ENCODE results near the gene CCDC7.
"Not testable (repeated sequence)": the region's sequence is repeated elsewhere in the genome, so short reads cannot be mapped to it uniquely, and the experiment has no call there.

Gene CCDC7
- total RNA-seq, result 20.8 to 117 (median 77.2) reads per million in 9 experiments

GRCh38 chr10:32445740-32446535 is at the start of gene CCDC7:
Gene CCDC7 (plus strand): TSS chr10:32446140. CDS start chr10:32451643, 5,503 bp downstream.
- Mint-ChIP-seq H3K36me3 (ENCODE audit: insufficient read depth) (peaks cover 3% of the 10 kb centered on the region), H3K4me3 (peak within 1 kb of the TSS; percentile 81 to 86), H3K4me1 (ENCODE audit: low read depth in 2 of 2) (peaks cover 10% of the 10 kb centered on the region in 2 donors), H3K27ac (peak within 1 kb of the TSS; percentile 99 to 100), H3K27me3 (peaks cover 0 to 6% of the 10 kb centered on the region in 2 donors), H3K9me3 (no peaks in the 10 kb centered on the region)
- DNase-seq (peak; percentile 77 to 85 (median 84)), ATAC-seq (replicated peaks) (peak; percentile 95)

GRCh38 chr10:32397163-32397562 is 48.8 kb upstream of the CCDC7 start:
- not testable (repeated sequence) for H3K27ac Mint-ChIP-seq; H3K36me3 Mint-ChIP-seq (ENCODE audit: insufficient read depth); ATAC-seq (replicated peaks); H3K27me3 Mint-ChIP-seq; H3K9me3 Mint-ChIP-seq; H3K4me1 Mint-ChIP-seq (ENCODE audit: low read depth in 2 of 2); DNase-seq; H3K4me3 Mint-ChIP-seq

GRCh38 chr10:32399720-32400119 is 46.2 kb upstream of the CCDC7 start:
- H3K36me3 Mint-ChIP-seq (ENCODE audit: insufficient read depth); H3K4me3 Mint-ChIP-seq; H3K4me1 Mint-ChIP-seq (ENCODE audit: low read depth in 2 of 2); H3K27ac Mint-ChIP-seq; H3K27me3 Mint-ChIP-seq; H3K9me3 Mint-ChIP-seq; ATAC-seq (replicated peaks); DNase-seq: not testable (repeated sequence)

- DNase-seq (no peak), ATAC-seq (replicated peaks) (no peak)
- Mint-ChIP-seq H3K27me3 (no peaks in the 10 kb centered on the region), H3K4me3 (no peak overlapping the region), H3K4me1 (ENCODE audit: low read depth in 2 of 2) (no peaks in the 10 kb centered on the region), H3K36me3 (ENCODE audit: insufficient read depth) (no peaks in the 10 kb centered on the region), H3K27ac (no peak overlapping the region), H3K9me3 (no peaks in the 10 kb centered on the region)
These were observed 45.0 kb upstream of the CCDC7 start for GRCh38 chr10:32400961-32401360.

GRCh38 chr10:32402499-32402898 is 43.4 kb upstream of the CCDC7 start:
- DNase-seq, result no peak
- Mint-ChIP-seq H3K4me3 (no peak overlapping the region), H3K27me3 (no peaks in the 10 kb centered on the region), H3K9me3 (no peaks in the 10 kb centered on the region), H3K27ac (no peak overlapping the region), H3K36me3 (ENCODE audit: insufficient read depth) (no peaks in the 10 kb centered on the region), H3K4me1 (ENCODE audit: low read depth in 2 of 2) (no peaks in the 10 kb centered on the region)
- ATAC-seq (replicated peaks), result no peak

- Mint-ChIP-seq H3K27me3 (no peaks in the 10 kb centered on the region), H3K9me3 (no peaks in the 10 kb centered on the region), H3K36me3 (ENCODE audit: insufficient read depth) (no peaks in the 10 kb centered on the region), H3K4me3 (no peak overlapping the region), H3K4me1 (ENCODE audit: low read depth in 2 of 2) (no peaks in the 10 kb centered on the region), H3K27ac (no peak overlapping the region)
- ATAC-seq (replicated peaks), result no peak
- no peak for DNase-seq
These were observed 42.8 kb upstream of the CCDC7 start for GRCh38 chr10:32403091-32403490.

GRCh38 chr10:32408690-32409089 is 37.2 kb upstream of the CCDC7 start:
- peaks cover 0 to 5% of the 10 kb centered on the region in 2 donors for H3K4me1 Mint-ChIP-seq (ENCODE audit: low read depth in 2 of 2)
- H3K4me3 Mint-ChIP-seq, result no peak overlapping the region
- no peaks in the 10 kb centered on the region for H3K36me3 Mint-ChIP-seq (ENCODE audit: insufficient read depth)
- H3K27ac Mint-ChIP-seq, result no peak overlapping the region
- H3K27me3 Mint-ChIP-seq, result no peaks in the 10 kb centered on the region
- DNase-seq, result no peak
- ATAC-seq (replicated peaks), result no peak
- no peaks in the 10 kb centered on the region for H3K9me3 Mint-ChIP-seq

- Mint-ChIP-seq H3K4me3 (no peak overlapping the region), H3K9me3 (no peaks in the 10 kb centered on the region), H3K27ac (no peak overlapping the region), H3K36me3 (ENCODE audit: insufficient read depth) (no peaks in the 10 kb centered on the region), H3K27me3 (peaks cover 6 to 7% of the 10 kb centered on the region in 2 donors), H3K4me1 (ENCODE audit: low read depth in 2 of 2) (peaks cover 0 to 6% of the 10 kb centered on the region in 2 donors)
- DNase-seq, result no peak
- no peak for ATAC-seq (replicated peaks)
These were observed 36.2 kb upstream of the CCDC7 start for GRCh38 chr10:32409741-32410140.

- Mint-ChIP-seq H3K9me3 (no peaks in the 10 kb centered on the region), H3K27me3 (peaks cover 6 to 7% of the 10 kb centered on the region in 2 donors), H3K4me1 (ENCODE audit: low read depth in 2 of 2) (peaks cover 0 to 6% of the 10 kb centered on the region in 2 donors), H3K27ac (no peak overlapping the region), H3K36me3 (ENCODE audit: insufficient read depth) (no peaks in the 10 kb centered on the region), H3K4me3 (no peak overlapping the region)
- no peak for ATAC-seq (replicated peaks)
- no peak for DNase-seq
These were observed 35.4 kb upstream of the CCDC7 start for GRCh38 chr10:32410569-32410968.

- no peak for ATAC-seq (replicated peaks)
- H3K4me3 Mint-ChIP-seq, result no peak overlapping the region
- peaks cover 6 to 7% of the 10 kb centered on the region in 2 donors for H3K27me3 Mint-ChIP-seq
- DNase-seq, result no peak
- H3K9me3 Mint-ChIP-seq, result no peaks in the 10 kb centered on the region
- H3K36me3 Mint-ChIP-seq (ENCODE audit: insufficient read depth), result no peaks in the 10 kb centered on the region
- no peak overlapping the region for H3K27ac Mint-ChIP-seq
- peaks cover 0 to 6% of the 10 kb centered on the region in 2 donors for H3K4me1 Mint-ChIP-seq (ENCODE audit: low read depth in 2 of 2)
These were observed 34.0 kb upstream of the CCDC7 start for GRCh38 chr10:32411797-32412498.

GRCh38 chr10:32412499-32412853 is 33.5 kb upstream of the CCDC7 start:
- DNase-seq (no peak), ATAC-seq (replicated peaks) (no peak)
- peaks cover 6 to 7% of the 10 kb centered on the region in 2 donors for H3K27me3 Mint-ChIP-seq
- H3K4me1 Mint-ChIP-seq (ENCODE audit: low read depth in 2 of 2), result peaks cover 0 to 6% of the 10 kb centered on the region in 2 donors
- H3K36me3 Mint-ChIP-seq (ENCODE audit: insufficient read depth), result no peaks in the 10 kb centered on the region
- no peak overlapping the region for H3K27ac Mint-ChIP-seq
- H3K9me3 Mint-ChIP-seq, result no peaks in the 10 kb centered on the region
- H3K4me3 Mint-ChIP-seq, result no peak overlapping the region

GRCh38 chr10:32413513-32413912 is 32.4 kb upstream of the CCDC7 start:
- Mint-ChIP-seq H3K4me3 (peak overlapping the region in 1 of 2 donors; percentile 10), H3K9me3 (no peaks in the 10 kb centered on the region), H3K36me3 (ENCODE audit: insufficient read depth) (no peaks in the 10 kb centered on the region), H3K4me1 (ENCODE audit: low read depth in 2 of 2) (peaks cover 0 to 6% of the 10 kb centered on the region in 2 donors), H3K27ac (peak overlapping the region in 1 of 2 donors; percentile 59), H3K27me3 (peaks cover 12 to 13% of the 10 kb centered on the region in 2 donors)
- ATAC-seq (replicated peaks), result peak; percentile 92
- no peak for DNase-seq

- Mint-ChIP-seq H3K9me3 (no peaks in the 10 kb centered on the region), H3K27ac (no peak overlapping the region), H3K27me3 (peaks cover 12 to 13% of the 10 kb centered on the region in 2 donors), H3K36me3 (ENCODE audit: insufficient read depth) (no peaks in the 10 kb centered on the region), H3K4me1 (ENCODE audit: low read depth in 2 of 2) (peaks cover 0 to 6% of the 10 kb centered on the region in 2 donors), H3K4me3 (no peak overlapping the region)
- ATAC-seq (replicated peaks), result no peak
- no peak for DNase-seq
These were observed 30.6 kb upstream of the CCDC7 start for GRCh38 chr10:32415361-32415760.
